ENCODE results near the gene SLC36A4.

- TF ChIP-seq CTCF (conservative IDR thresholded peaks at IDR 0.05; ENCODE audit: low read length) (no peak), EZH2phosphoT487 (IDR thresholded peaks at IDR 0.05; ENCODE audit: borderline replicate concordance, low read depth, low read length) (no peak)
These were observed 75.1 kb downstream of the SLC36A4 start for GRCh38 chr11:93122535-93123235.

Measured in OCI-LY7 (cell line).